HG02981 (cell line): ENCODE results near the gene ACP1.
A peak's percentile ranks its signal among the peaks of the same experiment; 100 is the strongest.

Experiments
- ATAC-seq: cut with Tn5 transposase; IDR thresholded peaks from one replicate; pipeline ENCODE4 v1.9.1; 2021; ENCODE audit warnings: mild to moderate bottlenecking, moderate library complexity; ENCODE audit not compliant: unreplicated experiment

ACP1 gene

DNA sequence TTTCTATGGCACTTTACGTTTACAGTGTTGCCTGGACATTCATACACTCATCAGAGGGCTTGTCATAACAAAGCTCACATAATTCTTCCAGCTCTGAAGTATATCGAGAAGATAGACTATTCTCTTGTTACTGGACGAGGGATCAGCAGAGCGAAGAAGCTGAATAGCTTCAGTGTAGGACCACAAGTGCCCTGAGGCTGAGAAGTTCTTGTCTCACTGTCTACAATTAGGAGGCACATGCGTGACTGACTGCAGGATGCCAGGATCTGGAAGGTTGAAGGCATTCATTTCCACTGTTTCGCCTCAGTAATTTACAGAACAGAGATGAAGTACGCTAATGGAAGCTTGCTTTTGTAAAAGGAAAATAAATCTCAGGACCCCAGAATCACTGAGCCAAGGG is 10.5 kb upstream of the ACP1 start:
- ATAC-seq, result no peak

GRCh38 chr2:255195-255594 is 9.6 kb upstream of the ACP1 start:
- no peak for ATAC-seq

- ATAC-seq, result no peak
Observed at GRCh38 chr2:256094-256493, 8.7 kb upstream of the ACP1 start.

- no peak for ATAC-seq
Observed at GRCh38 chr2:257429-257828, 7.3 kb upstream of the ACP1 start.

DNA sequence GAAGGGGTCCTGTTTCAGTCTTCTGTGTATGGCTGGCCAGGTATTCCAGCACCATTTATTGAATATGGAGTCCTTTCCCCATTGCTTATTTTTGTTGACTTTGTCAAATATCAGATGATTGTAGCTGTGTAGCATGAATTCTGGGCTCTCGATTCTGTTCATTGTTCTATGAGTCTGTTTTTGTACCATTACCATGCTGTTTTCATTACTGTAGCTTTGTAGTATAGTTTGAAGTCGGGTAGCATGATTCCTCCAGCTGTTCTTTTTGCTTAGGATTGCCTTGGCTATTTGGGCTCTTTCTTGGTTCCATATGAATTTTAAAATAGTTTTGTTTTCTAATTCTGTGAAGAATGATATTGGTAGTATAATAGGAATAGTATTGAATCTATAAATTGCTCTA is 6.9 kb upstream of the ACP1 start:
- no peak for ATAC-seq

- ATAC-seq, result no peak
Observed at GRCh38 chr2:258933-259332, 5.8 kb upstream of the ACP1 start.

DNA sequence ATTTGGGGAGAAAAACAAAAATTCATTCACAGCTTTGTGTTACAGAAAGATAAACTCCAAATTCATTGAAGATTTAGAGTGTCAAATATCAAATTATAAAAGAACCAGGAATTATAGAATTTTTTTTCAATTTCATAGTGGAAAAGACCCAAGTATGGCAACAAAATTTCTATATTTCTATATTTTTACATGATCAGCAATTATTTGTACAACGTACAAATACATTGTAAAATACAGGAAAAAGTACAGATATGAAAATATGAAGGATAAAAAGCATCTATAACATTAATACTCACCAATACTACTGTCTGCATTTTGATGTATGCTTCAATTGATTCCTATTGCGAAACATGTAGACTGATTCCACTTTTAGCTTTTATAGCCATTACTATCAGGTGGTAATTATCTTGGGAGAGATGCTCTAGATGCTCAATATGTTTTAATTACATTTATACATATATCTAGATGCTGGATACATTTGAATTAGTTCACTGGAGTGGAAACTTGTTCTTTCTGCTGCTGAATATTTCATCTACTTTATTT is 4.9 kb upstream of the ACP1 start:
- ATAC-seq, result no peak

GRCh38 chr2:260507-261161 is 4.1 kb upstream of the ACP1 start:
- ATAC-seq, result no peak

GRCh38 chr2:262117-262516 is 2.6 kb upstream of the ACP1 start:
- ATAC-seq, result no peak

- ATAC-seq, result no peak
Observed at GRCh38 chr2:263022-263738, 1.6 kb upstream of the ACP1 start.

DNA sequence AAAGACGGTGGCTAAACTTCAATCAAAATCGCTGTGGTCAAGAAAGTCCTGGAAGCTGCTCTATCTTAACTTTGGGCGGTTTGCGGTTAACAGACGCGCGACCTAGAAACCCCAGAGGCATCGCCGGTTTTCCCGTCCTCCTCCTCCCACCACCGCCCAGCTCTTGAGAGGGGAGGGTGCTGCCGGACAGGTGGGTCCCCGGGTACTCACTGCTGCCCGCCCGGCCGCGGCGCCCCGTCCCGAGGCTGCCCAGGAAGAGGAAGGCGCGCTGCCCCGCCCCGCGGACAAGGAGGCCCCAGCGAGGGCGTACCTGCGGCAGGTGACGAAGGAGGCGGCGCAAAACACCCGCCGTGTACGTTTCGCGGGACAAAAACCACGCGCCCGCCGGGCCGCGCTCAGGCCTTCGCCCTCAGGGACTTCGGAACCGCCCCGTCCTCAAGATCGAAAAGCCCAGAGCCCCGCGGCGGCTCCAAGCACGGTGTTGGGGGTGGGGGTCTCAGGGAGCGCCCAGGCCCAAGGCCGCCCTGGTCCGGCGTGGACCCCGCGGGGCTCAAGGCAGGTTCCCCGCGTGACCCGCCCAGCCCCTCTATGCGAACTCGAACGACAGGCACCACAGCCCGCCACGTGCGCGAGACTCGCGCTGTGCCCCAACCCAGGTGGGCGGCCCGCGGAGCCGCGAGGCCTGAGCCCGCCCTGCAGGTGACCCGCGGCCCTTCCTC is 814 bp upstream of the ACP1 start, which contains the start of gene SH3YL1:
Gene SH3YL1 (minus strand): TSS at position 259 of the 719 bp plus-strand sequence. CDS start 48 bp downstream, at position 211.
- peak; percentile 23 for ATAC-seq

- no peak for ATAC-seq
Observed at GRCh38 chr2:268323-268722, 3.6 kb downstream of the ACP1 start.

DNA sequence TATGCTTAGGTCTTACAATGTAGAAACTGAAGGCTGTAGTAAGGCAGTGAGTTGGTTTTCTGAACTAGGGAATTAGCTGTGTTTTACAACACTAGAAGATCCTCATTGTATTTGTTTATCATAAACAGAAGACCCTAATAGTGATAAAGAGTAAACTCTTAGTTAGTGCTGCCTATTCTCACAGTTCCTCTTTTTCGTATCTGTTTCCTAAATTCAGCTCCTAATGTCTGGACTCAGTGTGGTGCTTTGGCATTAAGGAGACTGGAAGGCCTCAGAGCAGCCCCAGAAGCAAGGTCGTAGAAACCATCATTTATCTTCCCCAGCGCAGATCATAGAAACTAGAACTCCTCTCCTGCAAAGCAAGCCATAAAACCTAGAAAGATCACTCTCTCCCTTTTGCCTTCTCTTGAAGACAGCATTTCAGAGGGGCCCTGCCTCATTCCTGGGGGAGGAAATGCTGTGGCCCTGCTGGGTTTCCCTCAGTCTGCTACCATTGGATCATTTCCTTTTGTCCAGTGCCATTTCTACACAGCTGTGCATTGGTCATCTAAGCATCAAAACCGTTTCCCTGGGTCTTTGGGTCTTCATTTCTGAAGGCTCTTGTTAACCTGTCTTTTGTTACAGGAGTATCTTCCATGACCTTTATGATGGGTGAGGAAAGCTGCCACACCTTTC is 4.7 kb downstream of the ACP1 start:
- ATAC-seq, result no peak

DNA sequence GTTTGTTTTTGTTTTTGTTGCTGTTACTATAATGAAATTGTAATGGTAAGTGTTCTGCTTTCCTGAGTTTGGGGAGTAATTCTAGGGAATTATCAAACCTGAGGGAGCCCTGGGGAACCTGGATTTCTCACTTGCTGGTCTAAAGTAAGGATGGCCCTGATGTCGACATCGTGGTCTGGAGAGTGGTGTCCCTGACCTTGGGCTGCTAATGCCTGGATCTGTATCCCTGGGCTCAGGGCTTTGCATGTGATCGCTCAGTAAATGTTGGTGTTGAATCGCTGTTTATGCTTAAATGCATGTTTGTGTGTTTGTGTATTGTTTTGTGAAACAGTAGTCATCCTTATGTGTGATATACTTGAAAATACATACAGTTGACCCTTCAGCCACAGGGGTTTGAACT is 6.1 kb downstream of the ACP1 start:
- ATAC-seq, result no peak

DNA sequence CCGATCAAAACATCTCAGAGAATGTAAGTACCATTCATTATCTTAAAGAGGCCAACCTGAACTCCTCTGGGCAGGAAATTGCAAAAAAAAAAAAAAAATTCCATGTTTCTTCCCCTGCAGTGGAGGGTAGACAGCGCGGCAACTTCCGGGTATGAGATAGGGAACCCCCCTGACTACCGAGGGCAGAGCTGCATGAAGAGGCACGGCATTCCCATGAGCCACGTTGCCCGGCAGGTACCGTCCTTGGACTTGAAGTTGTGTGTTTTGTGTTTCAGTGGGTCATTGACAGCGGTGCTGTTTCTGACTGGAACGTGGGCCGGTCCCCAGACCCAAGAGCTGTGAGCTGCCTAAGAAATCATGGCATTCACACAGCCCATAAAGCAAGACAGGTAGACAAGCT is 7.2 kb downstream of the ACP1 start:
- no peak for ATAC-seq

DNA sequence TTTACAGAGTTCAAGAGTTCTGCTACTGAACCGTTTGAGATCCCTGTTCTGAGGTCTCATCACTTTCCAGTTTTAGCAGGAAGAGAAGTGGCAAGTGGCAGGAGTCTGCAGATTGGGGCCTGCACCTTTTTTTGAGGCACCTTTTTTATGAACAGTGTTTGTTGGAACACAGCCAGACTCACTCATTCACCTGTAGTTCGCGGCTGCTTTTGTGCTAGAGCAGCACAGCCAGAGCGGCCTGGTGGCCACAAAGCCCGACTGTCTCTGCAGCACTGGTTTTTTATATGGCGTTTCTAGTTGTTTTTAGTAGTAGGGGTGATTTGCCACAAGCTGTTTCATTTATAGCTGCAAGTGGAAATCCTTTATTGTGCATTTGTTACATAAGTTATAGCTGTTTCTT is 8.6 kb downstream of the ACP1 start:
- no peak for ATAC-seq

DNA sequence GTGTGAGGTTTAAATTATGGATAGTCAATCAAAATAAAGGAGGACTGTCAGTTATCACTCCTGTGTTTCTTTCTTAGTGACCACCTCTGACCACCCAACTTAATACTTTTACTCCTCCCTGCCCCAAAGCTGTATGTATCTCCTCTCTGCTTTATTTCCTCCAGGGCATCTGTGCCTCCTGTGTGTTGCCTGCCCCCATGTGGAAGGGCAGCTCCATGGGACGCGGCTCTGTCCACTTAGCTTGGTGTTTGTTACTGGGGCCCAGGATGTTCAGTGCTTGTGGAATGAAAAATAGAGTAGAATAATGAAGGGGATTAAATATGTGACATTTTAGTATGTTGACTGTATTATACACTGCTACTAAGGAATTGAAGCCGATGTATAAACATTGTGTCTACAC is 9.8 kb downstream of the ACP1 start:
- no peak for ATAC-seq

DNA sequence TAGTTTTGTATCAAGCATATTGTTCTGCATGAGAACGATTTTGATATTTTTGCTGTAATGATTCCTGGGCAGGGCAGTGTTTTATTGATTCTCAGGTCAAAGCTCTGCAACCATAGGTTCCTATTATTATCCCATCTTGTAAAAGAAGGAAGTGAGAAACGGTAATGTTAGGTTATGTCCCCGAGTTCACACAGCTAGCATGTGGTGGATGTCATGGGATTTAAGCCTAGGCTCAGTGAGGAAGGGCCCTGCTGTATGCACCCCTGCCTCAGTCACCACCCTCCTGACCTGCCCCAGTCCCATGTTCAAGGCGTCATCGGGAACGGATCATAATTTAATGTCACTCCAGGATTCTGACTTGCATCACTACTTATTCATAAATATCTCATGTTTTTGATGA is 10.7 kb downstream of the ACP1 start:
- peak; percentile 94 for ATAC-seq

DNA sequence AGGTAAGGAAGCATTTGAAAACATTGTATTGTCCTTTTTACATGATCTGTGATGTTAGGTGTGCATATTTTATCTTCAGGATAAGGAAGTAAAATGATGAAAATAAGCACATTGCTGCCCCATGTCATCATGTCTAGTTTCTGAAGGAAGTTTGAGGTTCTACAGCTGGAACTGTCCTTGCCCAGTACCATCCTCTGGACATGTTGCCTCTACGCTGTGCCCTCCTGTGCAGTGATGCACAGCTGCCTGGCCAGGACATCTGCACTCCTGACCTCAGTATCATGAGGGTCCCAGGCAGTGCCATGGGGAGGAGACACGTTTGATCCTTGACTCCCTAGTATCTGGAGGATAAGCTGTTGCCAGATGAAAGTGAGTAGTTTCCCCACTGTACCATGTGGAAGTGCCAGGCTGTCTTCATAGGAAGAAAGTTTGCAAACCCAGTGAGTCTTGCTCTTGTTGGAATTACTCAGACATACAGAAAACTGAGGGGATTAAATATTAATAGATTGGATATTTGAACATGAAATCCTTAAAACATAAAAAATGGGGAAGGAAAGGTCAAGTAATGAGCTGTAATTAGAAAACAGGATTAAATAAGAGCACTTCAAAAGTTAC is 13.7 kb downstream of the ACP1 start:
- no peak for ATAC-seq

DNA sequence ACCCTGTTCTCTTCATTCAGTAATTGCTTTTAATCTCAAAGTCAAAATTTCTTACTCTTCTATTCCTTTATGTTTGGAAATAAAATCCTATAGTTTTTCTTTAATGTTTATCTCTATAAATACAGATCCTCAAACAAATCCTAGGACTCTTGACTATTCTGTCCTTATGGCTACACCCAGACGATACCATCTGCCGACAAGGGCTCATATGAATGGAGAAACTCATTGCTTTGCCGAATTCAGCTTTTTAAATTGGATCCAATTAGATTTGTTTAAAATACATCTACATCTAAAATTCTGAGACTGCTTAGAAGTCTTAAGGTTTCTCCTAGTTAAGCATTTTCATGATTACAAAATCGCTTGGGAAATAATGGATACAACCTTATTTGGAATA is 14.2 kb downstream of the ACP1 start:
- ATAC-seq, result no peak

DNA sequence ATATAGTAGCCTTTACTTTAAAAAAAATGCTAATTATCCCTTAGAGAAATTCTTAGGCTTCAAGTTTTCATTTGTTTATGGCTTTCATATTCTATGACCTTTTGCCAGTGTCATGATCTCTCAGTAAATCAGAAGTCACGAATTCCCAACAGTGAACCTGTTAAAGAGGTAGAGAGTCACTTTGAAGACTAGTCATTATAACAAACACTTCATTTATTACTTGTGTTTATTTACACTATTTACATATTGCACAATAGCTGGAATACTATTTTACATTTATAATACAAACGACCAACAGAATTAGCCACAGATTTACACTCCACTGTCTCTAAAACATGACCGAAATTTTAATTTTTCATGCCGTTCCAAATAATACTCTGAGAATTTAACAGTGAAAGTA is 14.6 kb downstream of the ACP1 start:
- ATAC-seq, result no peak
